HG02642 (cell line): ENCODE measurements around the gene ZNF124.

Experiments
- ATAC-seq: cut with Tn5 transposase; IDR thresholded peaks from one replicate; pipeline ENCODE4 v1.9.1; 2021; ENCODE audit warnings: mild to moderate bottlenecking; ENCODE audit not compliant: unreplicated experiment, poor library complexity

Gene ZNF124

GRCh38 chr1:247114351-247115140 is 57.3 kb downstream of the ZNF124 start:
- ATAC-seq, result no peak

- no peak for ATAC-seq
These were observed 58.0 kb downstream of the ZNF124 start for GRCh38 chr1:247113733-247114271.

GRCh38 chr1:247113094-247113497 is 58.7 kb downstream of the ZNF124 start:
- no peak for ATAC-seq

- no peak for ATAC-seq
These were observed 59.4 kb downstream of the ZNF124 start for GRCh38 chr1:247112479-247112781.

GRCh38 chr1:247111700-247112478 is 59.9 kb downstream of the ZNF124 start:
- no peak for ATAC-seq

GRCh38 chr1:247111259-247111699 is 60.5 kb downstream of the ZNF124 start:
- ATAC-seq, result no peak

- no peak for ATAC-seq
These were observed 61.1 kb downstream of the ZNF124 start for GRCh38 chr1:247110627-247111258.

- no peak for ATAC-seq
These were observed 64.1 kb downstream of the ZNF124 start for GRCh38 chr1:247107694-247108093.

- ATAC-seq, result no peak
These were observed 65.9 kb downstream of the ZNF124 start for GRCh38 chr1:247105966-247106365.
